ENCODE results near the gene DACT1.

Gene DACT1

DNA sequence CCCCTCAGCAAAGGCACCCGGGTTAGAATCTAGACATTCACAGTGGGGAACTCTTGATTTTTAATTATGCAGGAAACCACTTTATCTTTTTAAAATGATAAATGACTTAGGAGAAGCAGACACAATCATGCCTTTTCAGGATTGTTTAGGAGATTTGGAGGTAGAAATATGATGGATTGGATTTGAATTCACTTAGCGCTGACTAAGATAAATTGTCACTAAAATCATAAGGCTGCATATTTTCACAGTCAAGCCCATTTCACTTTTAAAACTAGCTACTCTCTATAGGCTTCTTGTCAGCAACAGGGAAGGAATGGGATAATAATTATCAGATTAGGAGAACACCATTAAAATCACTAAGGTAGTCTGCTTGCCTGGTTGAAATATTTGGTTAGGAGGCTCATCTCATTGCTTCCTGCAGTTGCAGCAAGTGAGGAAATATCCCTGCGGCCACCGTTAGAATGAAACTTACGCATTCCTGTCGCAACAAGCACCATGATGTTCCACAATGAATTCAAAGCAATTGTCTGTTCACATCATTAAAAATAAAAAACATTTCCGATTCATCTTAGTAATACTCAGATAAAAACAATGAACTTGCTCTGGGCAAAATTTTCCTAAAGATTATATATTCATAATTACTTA is 31.9 kb downstream of the DACT1 start:
- Histone ChIP-seq H3K27ac (no peak overlapping the region), H3K36me3 (replicated peaks) (no peaks in the 10 kb centered on the region), H3K4me3 (ENCODE audit: low read depth, low read length) (no peak overlapping the region), H3K27me3 (replicated peaks) (no peaks in the 10 kb centered on the region)
- in situ Hi-C loops (cut with HindIII; ENCODE audit: low pct_ligation_motif_present, low sequenced_read_pairs), result no loop called here
- TF ChIP-seq, protein P1, sequence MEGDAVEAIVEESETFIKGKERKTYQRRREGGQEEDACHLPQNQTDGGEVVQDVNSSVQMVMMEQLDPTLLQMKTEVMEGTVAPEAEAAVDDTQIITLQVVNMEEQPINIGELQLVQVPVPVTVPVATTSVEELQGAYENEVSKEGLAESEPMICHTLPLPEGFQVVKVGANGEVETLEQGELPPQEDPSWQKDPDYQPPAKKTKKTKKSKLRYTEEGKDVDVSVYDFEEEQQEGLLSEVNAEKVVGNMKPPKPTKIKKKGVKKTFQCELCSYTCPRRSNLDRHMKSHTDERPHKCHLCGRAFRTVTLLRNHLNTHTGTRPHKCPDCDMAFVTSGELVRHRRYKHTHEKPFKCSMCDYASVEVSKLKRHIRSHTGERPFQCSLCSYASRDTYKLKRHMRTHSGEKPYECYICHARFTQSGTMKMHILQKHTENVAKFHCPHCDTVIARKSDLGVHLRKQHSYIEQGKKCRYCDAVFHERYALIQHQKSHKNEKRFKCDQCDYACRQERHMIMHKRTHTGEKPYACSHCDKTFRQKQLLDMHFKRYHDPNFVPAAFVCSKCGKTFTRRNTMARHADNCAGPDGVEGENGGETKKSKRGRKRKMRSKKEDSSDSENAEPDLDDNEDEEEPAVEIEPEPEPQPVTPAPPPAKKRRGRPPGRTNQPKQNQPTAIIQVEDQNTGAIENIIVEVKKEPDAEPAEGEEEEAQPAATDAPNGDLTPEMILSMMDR (IDR thresholded peaks at IDR 0.05; ENCODE audit: low read depth, low read length, missing control alignments), result no peak
- no peak for DNase-seq

DNA sequence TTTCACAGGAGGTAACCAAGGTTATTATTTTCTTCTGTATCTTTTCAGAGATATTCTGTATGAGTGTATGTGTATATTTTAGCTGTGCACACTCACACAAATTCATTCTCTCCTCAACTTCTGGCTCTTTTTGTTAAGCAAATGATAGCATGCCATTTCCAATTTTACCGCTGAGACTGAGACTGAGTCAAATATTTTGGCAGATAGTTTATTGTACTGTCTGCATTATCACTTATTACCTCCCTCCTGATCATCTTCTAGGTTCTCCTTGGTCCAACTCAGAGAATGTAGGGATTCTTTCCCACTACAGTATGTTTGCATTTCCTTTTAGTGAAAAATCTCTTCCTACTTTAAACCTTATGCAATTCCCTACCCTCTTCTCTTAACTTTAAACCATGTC is 33.3 kb downstream of the DACT1 start:
- in situ Hi-C loops (cut with HindIII; ENCODE audit: low pct_ligation_motif_present, low sequenced_read_pairs), result no loop called here
- H3K36me3 ChIP-seq (replicated peaks), result no peaks in the 10 kb centered on the region
- TF ChIP-seq, protein P1 (IDR thresholded peaks at IDR 0.05; ENCODE audit: low read depth, low read length, missing control alignments), result no peak
- H3K27me3 ChIP-seq (replicated peaks), result no peaks in the 10 kb centered on the region
- H3K27ac ChIP-seq, result no peak overlapping the region
- DNase-seq, result no peak
- no peak overlapping the region for H3K4me3 ChIP-seq (ENCODE audit: low read depth, low read length)

DNA sequence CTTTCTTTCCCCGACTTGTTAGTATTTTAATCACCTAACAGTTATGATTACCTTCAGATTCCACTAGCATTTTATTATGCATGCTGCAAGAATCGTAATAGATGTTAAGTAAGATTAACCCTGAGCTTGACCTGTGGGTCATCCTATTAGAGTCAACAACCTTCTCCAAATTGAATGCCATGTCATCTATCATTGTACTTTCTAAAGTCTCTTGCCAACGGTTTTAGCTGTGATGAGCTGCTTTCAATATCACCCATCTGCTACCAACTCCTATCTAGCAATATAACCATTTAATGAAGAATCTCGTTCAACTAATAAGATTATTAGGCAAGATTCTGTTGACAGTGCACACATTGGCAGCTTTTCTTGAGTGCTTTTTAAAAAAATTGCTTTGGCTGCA is 33.7 kb downstream of the DACT1 start:
- H3K27me3 ChIP-seq (replicated peaks), result no peaks in the 10 kb centered on the region
- no peaks in the 10 kb centered on the region for H3K36me3 ChIP-seq (replicated peaks)
- TF ChIP-seq, protein P1 (IDR thresholded peaks at IDR 0.05; ENCODE audit: low read depth, low read length, missing control alignments), result no peak
- in situ Hi-C loops (cut with HindIII; ENCODE audit: low pct_ligation_motif_present, low sequenced_read_pairs), result no loop called here
- no peak for DNase-seq
- H3K4me3 ChIP-seq (ENCODE audit: low read depth, low read length), result no peak overlapping the region
- H3K27ac ChIP-seq, result no peak overlapping the region

DNA sequence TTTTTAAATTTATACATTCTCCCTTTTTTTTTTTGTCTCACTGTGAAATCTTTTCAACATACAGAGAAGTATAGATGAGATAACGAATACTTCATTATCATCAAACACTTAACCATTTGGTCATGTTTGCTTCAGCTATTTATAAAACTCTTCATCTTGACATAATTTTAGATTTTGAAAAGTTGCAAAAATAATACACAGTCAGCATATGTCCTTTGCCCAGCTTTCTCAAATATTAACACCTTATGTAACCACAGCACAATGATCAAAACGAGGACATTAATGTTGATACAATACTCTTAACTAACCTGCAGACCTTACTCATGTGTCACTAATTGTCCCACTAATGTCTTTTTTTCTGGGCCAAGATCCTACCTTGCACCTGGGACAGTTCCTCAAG is 36.0 kb downstream of the DACT1 start:
- H3K27ac ChIP-seq, result no peak overlapping the region
- in situ Hi-C loops (cut with HindIII; ENCODE audit: low pct_ligation_motif_present, low sequenced_read_pairs), result no loop called here
- no peak for DNase-seq

DNA sequence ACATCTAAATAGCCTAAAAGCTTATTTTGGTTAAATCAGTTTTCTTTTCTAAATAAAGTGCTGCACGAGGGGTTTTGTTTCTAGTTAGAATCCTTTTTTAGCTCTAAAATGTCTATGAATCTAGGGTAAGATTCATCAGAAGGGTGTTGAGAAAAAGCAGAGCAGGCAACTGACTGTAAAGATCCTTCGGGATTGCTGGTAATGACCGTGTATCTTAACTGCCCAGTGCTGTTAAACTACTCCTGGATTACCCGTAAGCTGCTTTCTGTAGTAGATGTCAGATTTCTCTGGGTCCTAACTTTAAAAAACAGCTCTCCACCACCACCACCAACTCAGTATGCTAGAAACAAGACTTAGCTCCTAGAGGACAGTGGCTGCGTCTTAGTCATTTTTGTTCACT is 39.2 kb downstream of the DACT1 start:
- H3K27ac ChIP-seq, result no peak overlapping the region
- DNase-seq, result no peak
- no peaks in the 10 kb centered on the region for H3K36me3 ChIP-seq (replicated peaks)
- in situ Hi-C loops (cut with HindIII; ENCODE audit: low pct_ligation_motif_present, low sequenced_read_pairs), result no loop called here
- no peak overlapping the region for H3K4me3 ChIP-seq (ENCODE audit: low read depth, low read length)
- no peaks in the 10 kb centered on the region for H3K27me3 ChIP-seq (replicated peaks)
- TF ChIP-seq, protein P1 (IDR thresholded peaks at IDR 0.05; ENCODE audit: low read depth, low read length, missing control alignments), result no peak

More for the DNA sequence above, 36.0 kb downstream of the DACT1 start:
- TF ChIP-seq, protein P1 (IDR thresholded peaks at IDR 0.05; ENCODE audit: low read depth, low read length, missing control alignments), result no peak
- Histone ChIP-seq H3K27me3 (replicated peaks) (no peaks in the 10 kb centered on the region), H3K4me3 (ENCODE audit: low read depth, low read length) (no peak overlapping the region), H3K36me3 (replicated peaks) (no peaks in the 10 kb centered on the region)

DNA sequence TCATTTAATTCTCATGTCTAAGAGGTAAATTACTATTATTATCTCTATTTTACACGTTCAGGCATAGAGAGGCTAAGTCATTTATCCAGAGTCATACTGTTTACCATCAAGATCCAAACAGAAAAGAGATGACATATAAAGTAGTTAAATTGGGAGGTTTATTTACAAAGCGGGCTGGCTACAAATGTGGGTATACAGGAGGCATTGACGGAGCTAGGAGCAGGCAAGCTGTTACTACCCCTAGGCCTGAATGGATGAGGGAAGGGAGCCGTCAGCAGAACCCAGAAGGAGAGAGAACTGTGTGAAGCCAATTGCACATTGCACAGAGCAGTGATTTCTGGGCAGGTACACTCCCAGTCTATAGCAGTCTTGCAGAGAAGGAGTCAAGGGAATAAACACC is 39.8 kb downstream of the DACT1 start:
- no peaks in the 10 kb centered on the region for H3K27me3 ChIP-seq (replicated peaks)
- no peak for DNase-seq
- H3K27ac ChIP-seq, result no peak overlapping the region
- no peaks in the 10 kb centered on the region for H3K36me3 ChIP-seq (replicated peaks)
- no peak overlapping the region for H3K4me3 ChIP-seq (ENCODE audit: low read depth, low read length)
- in situ Hi-C loops (cut with HindIII; ENCODE audit: low pct_ligation_motif_present, low sequenced_read_pairs), result no loop called here
- TF ChIP-seq, protein P1 (IDR thresholded peaks at IDR 0.05; ENCODE audit: low read depth, low read length, missing control alignments), result no peak
